Measurements from ENCODE around the gene ERVH48-1.

DNA sequence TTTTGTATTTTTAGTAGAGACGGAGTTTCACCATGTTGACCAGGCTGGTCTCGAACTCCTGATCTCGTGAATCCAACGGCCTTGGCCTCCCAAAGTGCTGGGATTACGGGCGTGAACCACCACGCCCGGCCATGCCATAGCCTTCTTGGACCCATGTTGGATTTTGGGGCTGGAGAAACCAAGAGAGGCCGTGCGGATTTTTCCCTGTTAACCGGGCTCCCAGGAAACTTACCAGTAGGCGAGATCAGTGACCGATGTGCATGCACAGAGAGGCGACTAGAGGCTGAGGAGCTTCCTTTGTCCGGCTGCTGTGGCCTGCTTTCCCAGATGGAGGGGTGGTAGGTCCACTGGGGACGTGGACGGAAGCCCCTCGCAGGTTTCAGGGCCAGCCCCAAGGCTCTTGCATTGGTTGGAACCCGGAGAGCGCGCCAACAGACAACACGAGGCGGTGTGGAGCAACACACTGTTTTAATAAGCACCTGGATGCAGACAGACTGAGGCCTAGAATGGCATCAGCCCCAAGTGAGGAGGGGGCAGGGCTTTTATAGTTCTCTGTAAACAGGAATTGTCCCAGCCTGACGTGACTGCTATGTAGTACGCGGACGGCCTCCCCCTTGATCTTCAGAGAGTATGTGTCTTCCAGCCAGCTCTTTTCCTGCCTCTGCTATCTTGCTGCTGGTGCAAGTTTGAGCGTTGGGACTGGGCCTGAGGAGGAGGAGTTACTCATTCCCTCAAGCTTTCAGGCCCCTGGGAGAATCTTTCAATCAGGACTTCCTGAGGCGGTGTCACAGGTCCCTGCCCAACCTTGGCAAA is at the start of gene ERVH48-1:
- no peak for TF ChIP-seq POLR2AphosphoS5 (IDR thresholded peaks at IDR 0.05)
- TF ChIP-seq, protein P1, sequence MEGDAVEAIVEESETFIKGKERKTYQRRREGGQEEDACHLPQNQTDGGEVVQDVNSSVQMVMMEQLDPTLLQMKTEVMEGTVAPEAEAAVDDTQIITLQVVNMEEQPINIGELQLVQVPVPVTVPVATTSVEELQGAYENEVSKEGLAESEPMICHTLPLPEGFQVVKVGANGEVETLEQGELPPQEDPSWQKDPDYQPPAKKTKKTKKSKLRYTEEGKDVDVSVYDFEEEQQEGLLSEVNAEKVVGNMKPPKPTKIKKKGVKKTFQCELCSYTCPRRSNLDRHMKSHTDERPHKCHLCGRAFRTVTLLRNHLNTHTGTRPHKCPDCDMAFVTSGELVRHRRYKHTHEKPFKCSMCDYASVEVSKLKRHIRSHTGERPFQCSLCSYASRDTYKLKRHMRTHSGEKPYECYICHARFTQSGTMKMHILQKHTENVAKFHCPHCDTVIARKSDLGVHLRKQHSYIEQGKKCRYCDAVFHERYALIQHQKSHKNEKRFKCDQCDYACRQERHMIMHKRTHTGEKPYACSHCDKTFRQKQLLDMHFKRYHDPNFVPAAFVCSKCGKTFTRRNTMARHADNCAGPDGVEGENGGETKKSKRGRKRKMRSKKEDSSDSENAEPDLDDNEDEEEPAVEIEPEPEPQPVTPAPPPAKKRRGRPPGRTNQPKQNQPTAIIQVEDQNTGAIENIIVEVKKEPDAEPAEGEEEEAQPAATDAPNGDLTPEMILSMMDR (IDR thresholded peaks at IDR 0.05) = no peak

Data from suprapubic skin (tissue), 3 donors.